HG03469 (cell line): Measurements from ENCODE around the gene ZFP36.

Experiments
- ATAC-seq: cut with Tn5 transposase; IDR thresholded peaks from one replicate; pipeline ENCODE4 v1.9.1; 2021; ENCODE audit warnings: mild to moderate bottlenecking, moderate library complexity, moderate number of reproducible peaks; ENCODE audit not compliant: unreplicated experiment

Gene ZFP36

DNA sequence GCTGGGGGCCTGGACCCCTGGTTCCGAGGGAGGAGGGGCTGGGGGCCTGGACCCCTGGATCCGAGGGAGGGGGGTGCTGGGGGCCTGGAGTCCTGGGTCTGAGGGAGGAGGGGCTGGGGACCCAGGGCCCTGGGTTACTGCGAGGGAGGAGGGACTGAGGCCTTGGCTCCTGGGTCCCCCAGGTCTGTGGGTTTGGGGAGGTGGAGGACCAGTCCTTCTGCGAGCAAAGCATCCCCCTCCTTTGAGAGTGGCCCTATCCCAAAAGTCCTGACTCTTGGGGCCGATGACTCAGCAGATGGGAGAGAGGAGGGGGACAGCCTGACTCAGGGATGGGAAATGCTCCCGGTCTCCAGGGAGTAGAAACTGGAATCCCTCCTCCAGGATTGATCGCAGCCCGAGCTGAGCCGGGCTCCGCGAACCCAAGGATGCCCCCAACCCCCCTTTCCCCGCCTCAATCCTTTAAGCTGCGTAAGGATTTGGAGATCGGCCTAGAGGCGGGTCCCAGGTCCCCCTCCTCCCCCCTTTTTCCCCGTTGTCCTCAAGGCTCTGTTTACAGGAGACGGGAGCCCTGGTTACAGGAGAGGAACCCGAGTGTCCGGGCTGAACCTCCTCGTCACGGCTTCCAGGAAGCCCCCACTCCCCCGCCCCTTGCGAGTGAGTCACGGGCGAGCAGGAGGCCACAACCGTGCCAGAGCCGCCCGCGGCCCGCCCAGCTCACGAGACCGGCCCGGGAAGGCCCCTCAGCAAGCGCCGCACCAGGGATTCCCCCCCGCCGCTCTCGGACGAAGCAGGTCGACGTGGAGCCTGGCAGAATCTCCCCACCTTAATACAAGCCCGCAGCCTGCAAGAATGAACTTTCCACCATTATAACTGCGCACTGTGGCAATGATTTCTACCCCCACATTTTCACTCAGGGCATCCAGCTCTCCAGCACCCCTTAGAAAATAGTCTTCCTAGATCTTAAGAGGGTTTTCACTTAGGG, 3.0 kb upstream of the ZFP36 start:
- no peak for ATAC-seq

- ATAC-seq: no peak
These were observed 1.2 kb upstream of the ZFP36 start for GRCh38 chr19:39405261-39405957.

- no peak for ATAC-seq
These were observed 540 bp upstream of the ZFP36 start for GRCh38 chr19:39405958-39406655.

GRCh38 chr19:39407410-39407659, 688 bp downstream of the ZFP36 start:
- ATAC-seq: no peak

DNA sequence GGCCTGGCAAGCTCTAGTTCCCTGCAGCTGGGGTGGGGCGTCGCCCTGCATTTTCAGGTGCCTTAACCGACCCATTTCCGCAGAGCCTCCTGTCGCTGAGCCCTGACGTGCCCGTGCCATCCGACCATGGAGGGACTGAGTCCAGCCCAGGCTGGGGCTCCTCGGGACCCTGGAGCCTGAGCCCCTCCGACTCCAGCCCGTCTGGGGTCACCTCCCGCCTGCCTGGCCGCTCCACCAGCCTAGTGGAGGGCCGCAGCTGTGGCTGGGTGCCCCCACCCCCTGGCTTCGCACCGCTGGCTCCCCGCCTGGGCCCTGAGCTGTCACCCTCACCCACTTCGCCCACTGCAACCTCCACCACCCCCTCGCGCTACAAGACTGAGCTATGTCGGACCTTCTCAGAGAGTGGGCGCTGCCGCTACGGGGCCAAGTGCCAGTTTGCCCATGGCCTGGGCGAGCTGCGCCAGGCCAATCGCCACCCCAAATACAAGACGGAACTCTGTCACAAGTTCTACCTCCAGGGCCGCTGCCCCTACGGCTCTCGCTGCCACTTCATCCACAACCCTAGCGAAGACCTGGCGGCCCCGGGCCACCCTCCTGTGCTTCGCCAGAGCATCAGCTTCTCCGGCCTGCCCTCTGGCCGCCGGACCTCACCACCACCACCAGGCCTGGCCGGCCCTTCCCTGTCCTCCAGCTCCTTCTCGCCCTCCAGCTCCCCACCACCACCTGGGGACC, 1.2 kb downstream of the ZFP36 start:
- ATAC-seq: no peak

GRCh38 chr19:39408392-39409207, 2.0 kb downstream of the ZFP36 start:
- no peak for ATAC-seq

DNA sequence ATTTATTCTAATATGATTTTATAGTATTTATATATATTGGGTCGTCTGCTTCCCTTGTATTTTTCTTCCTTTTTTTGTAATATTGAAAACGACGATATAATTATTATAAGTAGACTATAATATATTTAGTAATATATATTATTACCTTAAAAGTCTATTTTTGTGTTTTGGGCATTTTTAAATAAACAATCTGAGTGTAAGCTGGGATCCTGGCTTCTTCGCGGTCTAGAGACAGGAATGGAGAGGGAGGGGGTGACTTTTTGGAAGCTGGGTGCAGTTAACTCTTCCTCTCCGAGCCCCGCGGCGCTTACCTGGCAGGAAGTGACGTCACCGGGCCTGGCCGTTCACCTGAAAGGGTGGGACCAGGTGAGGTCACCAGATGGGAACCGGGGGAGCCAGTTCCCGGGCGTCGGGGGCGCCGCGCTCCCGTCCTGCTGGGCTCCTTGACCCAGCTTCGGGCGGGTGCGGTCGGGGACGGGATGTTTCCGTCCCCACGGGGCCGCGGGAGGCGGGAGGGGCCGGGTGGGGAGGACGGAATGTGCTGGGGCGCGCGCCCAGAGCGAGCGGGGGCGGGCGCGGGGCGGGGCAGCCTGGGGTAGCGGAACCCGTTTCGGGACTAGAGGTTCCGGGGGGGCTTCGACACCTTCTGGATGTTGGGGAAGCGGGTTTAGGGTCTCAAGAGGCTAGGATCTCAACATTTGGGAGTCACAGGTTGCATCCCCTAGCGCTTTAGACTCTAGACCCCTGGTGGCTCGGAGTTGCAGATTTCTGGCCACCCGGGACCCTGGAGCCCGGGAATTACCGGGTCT, 2.8 kb downstream of the ZFP36 start:
- no peak for ATAC-seq

- no peak for ATAC-seq
These were observed 3.6 kb downstream of the ZFP36 start for GRCh38 chr19:39410017-39410830.

GRCh38 chr19:39410831-39411080, 4.1 kb downstream of the ZFP36 start:
- no peak for ATAC-seq

GRCh38 chr19:39411081-39411831, 4.6 kb downstream of the ZFP36 start:
- ATAC-seq: no peak

GRCh38 chr19:39411832-39412099, 5.1 kb downstream of the ZFP36 start:
- peak; percentile 16 for ATAC-seq

DNA sequence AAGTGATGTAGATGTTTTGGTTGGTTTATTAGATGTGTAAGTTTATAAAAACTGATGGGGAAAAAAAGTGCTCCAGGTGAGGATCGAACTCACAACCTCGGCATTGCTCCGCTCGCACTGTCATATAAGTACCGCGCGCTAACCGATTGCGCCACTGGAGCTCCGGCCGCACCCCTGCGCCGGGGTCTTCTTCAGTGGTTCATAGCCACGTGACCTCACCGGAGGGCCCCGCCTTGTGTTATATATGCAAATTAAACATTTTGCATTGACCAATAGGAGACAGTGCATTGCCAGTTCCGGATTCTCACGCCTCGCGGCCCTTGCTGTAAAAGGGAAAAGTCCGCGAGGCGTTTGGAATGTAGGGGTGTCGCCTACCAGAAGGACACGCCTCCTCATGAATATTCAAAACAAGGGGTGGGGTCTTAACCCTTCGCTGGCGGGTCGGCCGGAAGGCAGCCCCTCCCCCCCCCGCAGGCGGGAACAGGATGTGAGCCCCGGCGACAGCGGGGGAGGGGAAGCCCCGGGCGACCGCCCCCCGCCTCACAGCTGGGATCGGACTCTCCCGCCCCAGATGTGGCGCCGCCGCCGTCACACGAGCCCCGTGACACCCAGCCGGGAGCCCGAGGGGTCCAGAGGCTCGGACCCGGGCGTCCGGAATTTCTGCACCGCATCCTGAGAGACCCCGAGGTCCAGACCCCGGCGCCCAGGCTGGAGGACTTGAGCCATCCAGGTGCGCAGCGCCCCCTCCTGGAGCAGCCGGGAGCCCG, 5.6 kb downstream of the ZFP36 start, which contains the start of gene PLEKHG2:
PLEKHG2 (plus strand) TSS at position 570 of the 767 bp plus-strand sequence. CDS start 1,418 bp downstream, outside the sequence.
- peak; percentile 35 for ATAC-seq

DNA sequence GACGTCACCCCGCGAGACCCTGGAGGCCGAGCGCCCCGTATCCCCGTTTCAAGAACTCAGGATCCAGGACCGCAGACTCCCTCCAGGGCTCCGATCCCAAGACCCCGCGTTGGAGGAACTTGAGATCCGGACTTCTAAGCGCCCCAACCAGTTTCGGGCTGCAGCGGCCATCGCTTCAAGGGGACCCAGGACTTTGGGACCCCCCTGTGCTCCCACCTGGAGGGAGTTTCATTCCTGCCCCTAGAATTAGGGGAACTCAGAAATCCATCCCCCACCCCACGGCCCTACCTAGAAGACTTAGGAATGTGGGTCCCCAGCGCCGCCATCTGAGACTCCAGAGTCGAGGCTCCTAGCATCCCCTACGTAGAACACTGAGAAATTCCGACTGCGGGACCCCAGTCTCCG, 6.2 kb downstream of the ZFP36 start:
- ATAC-seq: no peak

- no peak for ATAC-seq
These were observed 6.7 kb downstream of the ZFP36 start for GRCh38 chr19:39413272-39413910.

- ATAC-seq: no peak
These were observed 7.4 kb downstream of the ZFP36 start for GRCh38 chr19:39413911-39414608.
